HCT116 (cell line): ENCODE measurements around the gene RPL36A. TPM values are rescaled to one million over a fixed set of nuclear protein-coding genes. Genes with fewer than 3 reads are reported as not detected.
A peak's percentile ranks its signal among the peaks of the same experiment; 100 is the strongest.

ENCODE experiments used
- ATAC-seq: fragments of 200-7000 bp; cut with Tn5 transposase; 2 replicates; pipeline ENCODE4 v1.9.1; 2020; ENCODE audit warnings: mild to moderate bottlenecking, moderate library complexity
- BruUV-seq: library from RNA; stranded (reverse); fragments of 400-500 nt; replicated peaks from 2 replicates; lab custom pipeline; 2021; lab: Mats Ljungman, UMichigan
- CTCF ChIA-PET: fragments of 300-600 bp; sonication (Branson Sonifier 250); formaldehyde crosslinking; loops from one replicate; lab custom pipeline; 2021; ENCODE audit warnings: antibody characterized with exemption; lab: Charles Lee
- POLR2A ChIA-PET: fragments of 300-600, 350-600 bp; sonication (Branson Sonifier 250); formaldehyde crosslinking; loops from one replicate; lab custom pipeline; 2021; ENCODE audit warnings: antibody characterized with exemption; lab: Charles Lee
- RAD21 ChIA-PET, 2 experiments: fragments of 300-600 bp; sonication (Branson Sonifier 250); formaldehyde crosslinking; loops; one replicate each; lab custom pipeline; 2023; ENCODE audit warnings: low total read pairs in 2 of 2; ENCODE audit not compliant: uncharacterized antibody in 2 of 2, unreplicated experiment in 2 of 2, low non-redundant PET in 1 of 2; lab: Charles Lee
- DNase-seq: peaks from one replicate; pipeline ENCODE4 v3.0.0-alpha.2; 2010; ENCODE audit warnings: low read depth, low spot score
- H2AFZ ChIP-seq: fragments of 200-600 bp; shearing (Covaris generic), sonication (generic); 2 replicates; pipeline ENCODE4 v1.6.1; 2017; ENCODE audit warnings: low read depth, mixed run types, mixed read lengths, antibody characterized with exemption, low read length; ENCODE audit not compliant: poor library complexity, severe bottlenecking
- H3K27ac ChIP-seq: 2 replicates; pipeline ENCODE4 v1.5.1; 2012; ENCODE audit warnings: low read depth, low read length
- H3K27me3 ChIP-seq: fragments of 200-600 bp; sonication (generic); 2 replicates; pipeline ENCODE4 v1.6.1; 2016; ENCODE audit warnings: mixed run types, low read length, mixed read lengths; ENCODE audit not compliant: insufficient read depth
- H3K36me3 ChIP-seq, 2 experiments: fragments of 200-500 bp in 1 of 2; fragments of 200-600 bp in 1 of 2; sonication (Bioruptor generic) in 1 of 2; sonication (generic) in 1 of 2; 2 replicates each; pipeline versions ENCODE4 v1.5.1 to v1.6.1; 2014 to 2016; ENCODE audit warnings: low read length in 2 of 2, inconsistent platforms in 1 of 2, mixed read lengths in 1 of 2, mixed run types in 1 of 2; ENCODE audit not compliant: insufficient read depth in 2 of 2, control insufficient read depth in 1 of 2
- H3K4me1 ChIP-seq, 2 experiments: fragments of 200-600 bp in 1 of 2; sonication (generic) in 1 of 2; 2 replicates each; pipeline versions ENCODE4 v1.5.1 to v1.6.1; 2012 to 2017; ENCODE audit warnings: low read length in 2 of 2, inconsistent platforms in 1 of 2, mild to moderate bottlenecking in 1 of 2, mixed read lengths in 1 of 2, mixed run types in 1 of 2, moderate library complexity in 1 of 2; ENCODE audit not compliant: insufficient read depth in 2 of 2, control insufficient read depth in 1 of 2
- H3K4me2 ChIP-seq: fragments of 200-600 bp; sonication (generic); 2 replicates; pipeline ENCODE4 v1.6.1; 2017; ENCODE audit warnings: mixed run types, low read length, mixed read lengths
- H3K4me3 ChIP-seq, 2 experiments: fragments of 200-600 bp in 1 of 2; sonication (generic) in 1 of 2; replicated peaks in 1 of 2; 2 replicates each; pipeline ENCODE4 v1.5.1; 2011 to 2016; ENCODE audit warnings: low read length in 2 of 2, control low read depth in 1 of 2, low read depth in 1 of 2, mild to moderate bottlenecking in 1 of 2, mixed read lengths in 1 of 2, mixed run types in 1 of 2
- H3K79me2 ChIP-seq: fragments of 200-600 bp; sonication (generic); 2 replicates; pipeline ENCODE4 v1.6.1; 2017; ENCODE audit warnings: mild to moderate bottlenecking, mixed run types, low read length, moderate library complexity, mixed read lengths; ENCODE audit not compliant: insufficient read depth
- H3K9ac ChIP-seq: fragments of 200-600 bp; sonication (generic); 2 replicates; pipeline ENCODE4 v1.6.1; 2016; ENCODE audit warnings: low read length, mixed read lengths
- H3K9me2 ChIP-seq: fragments of 200-600 bp; sonication (generic), shearing (Covaris generic); 2 replicates; pipeline ENCODE4 v1.6.1; 2017; ENCODE audit warnings: mixed run types, mild to moderate bottlenecking, moderate library complexity; ENCODE audit not compliant: insufficient read depth
- H3K9me3 ChIP-seq, 2 experiments: fragments of 200-500 bp in 1 of 2; fragments of 200-600 bp in 1 of 2; sonication (Bioruptor generic) in 1 of 2; sonication (generic) in 1 of 2; 2 replicates each; pipeline ENCODE4 v1.6.1; 2014 to 2017; ENCODE audit warnings: low read length in 2 of 2, mixed read lengths in 2 of 2, inconsistent platforms in 1 of 2, low read depth in 1 of 2, mild to moderate bottlenecking in 1 of 2, mixed run types in 1 of 2, moderate library complexity in 1 of 2; ENCODE audit not compliant: control insufficient read depth in 1 of 2, insufficient read depth in 1 of 2
- H4K20me1 ChIP-seq: fragments of 200-600 bp; sonication (generic), shearing (Covaris generic); 2 replicates; pipeline ENCODE4 v1.6.1; 2017; ENCODE audit warnings: mixed run types, mild to moderate bottlenecking, moderate library complexity; ENCODE audit not compliant: insufficient read depth
- CEBPB ChIP-seq: IDR thresholded peaks from 2 replicates; pipeline ENCODE4 v1.6.1; 2012; ENCODE audit warnings: low read depth
- EZH2 ChIP-seq: fragments of 200-600 bp; sonication (generic); IDR thresholded peaks from 2 replicates; pipeline ENCODE4 v1.6.1; 2017; ENCODE audit warnings: antibody characterized with exemption, mixed run types
- FOSL1 ChIP-seq: IDR thresholded peaks from 2 replicates; pipeline ENCODE4 v1.6.1; 2012; ENCODE audit warnings: low read depth
- JUND ChIP-seq: IDR thresholded peaks from 2 replicates; pipeline ENCODE4 v1.6.1; 2012
- RAD21 ChIP-seq: IDR thresholded peaks from 2 replicates; pipeline ENCODE4 v1.6.1; 2012; ENCODE audit warnings: low read depth, mild to moderate bottlenecking
- SIN3A ChIP-seq: IDR thresholded peaks from 2 replicates; pipeline ENCODE4 v1.6.1; 2012; ENCODE audit warnings: low read depth
- YY1 ChIP-seq: IDR thresholded peaks from 2 replicates; pipeline ENCODE4 v1.6.1; 2011; ENCODE audit warnings: low read length, low read depth, moderate library complexity, mild to moderate bottlenecking; ENCODE audit not compliant: insufficient replicate concordance; ENCODE audit errors: extremely low read depth
- intact Hi-C: fragments of 100-400 bp; cut with micrococcal nuclease; formaldehyde crosslinking; loops from 2 replicates; pipeline ENCODE4 v1.10.0; 2022
- total RNA-seq: library from RNA; stranded (reverse); gene quantifications from one replicate; pipeline ENCODE4 v1.2.1, GENCODE V29; 2021; ENCODE audit not compliant: unreplicated experiment
- TF ChIP-seq, protein P1 (sequence below), 3 experiments: fragments of 200-600 bp in 1 of 3; sonication (generic) in 1 of 3; IDR thresholded peaks in 2 of 3; conservative IDR thresholded peaks in 1 of 3; 2 replicates each; pipeline ENCODE4 v1.5.1; 2012 to 2017; ENCODE audit warnings: low read depth in 2 of 3, low read length in 2 of 3, antibody characterized with exemption in 1 of 3, borderline replicate concordance in 1 of 3, control low read depth in 1 of 3, mild to moderate bottlenecking in 1 of 3, mixed read lengths in 1 of 3, mixed run types in 1 of 3, moderate library complexity in 1 of 3; ENCODE audit not compliant: insufficient read depth in 1 of 3

The RPL36A gene
- total RNA-seq, 1 experiment from 2014 or later: 360 TPM

DNA sequence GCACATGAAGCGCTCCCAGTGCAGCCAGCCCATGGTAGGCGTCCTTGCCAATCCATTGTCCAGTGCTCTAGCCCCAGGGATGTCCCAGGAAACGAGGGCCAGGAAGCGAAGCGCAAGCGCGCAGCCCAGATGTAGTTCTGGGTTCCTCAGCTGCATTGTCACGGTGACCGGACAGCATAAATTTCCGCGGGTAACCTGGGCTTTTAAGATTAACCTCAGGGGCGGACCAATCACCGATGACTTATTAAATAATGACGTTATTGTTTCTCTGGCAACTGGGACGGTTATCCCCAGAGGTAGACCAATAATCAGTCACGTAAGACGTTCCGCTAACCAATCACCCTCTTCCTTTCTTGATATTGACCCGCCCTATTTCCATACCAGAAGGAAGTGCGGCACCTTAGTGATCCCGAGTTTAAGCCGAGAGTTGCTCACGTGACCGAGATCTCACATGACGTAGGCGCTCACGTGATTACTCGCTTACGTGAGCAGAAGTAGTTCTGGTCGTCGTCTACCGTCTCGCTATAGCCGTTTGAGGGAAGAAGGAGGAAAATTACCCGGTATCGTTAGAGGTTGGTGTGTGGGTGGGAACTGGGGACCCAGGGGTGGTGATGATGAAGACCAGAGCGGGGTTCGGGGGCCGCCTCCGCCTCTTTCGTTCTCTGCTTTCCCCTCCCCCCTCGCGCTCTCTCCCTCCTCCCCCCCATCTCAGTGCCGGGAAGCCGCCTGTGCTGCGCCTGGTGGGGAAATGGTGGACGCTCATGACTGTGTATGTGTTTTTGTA lies 17.1 kb downstream of the RPL36A start, which contains the start of the genes GLA and HNRNPH2 (continued):
- TF ChIP-seq, protein P1, sequence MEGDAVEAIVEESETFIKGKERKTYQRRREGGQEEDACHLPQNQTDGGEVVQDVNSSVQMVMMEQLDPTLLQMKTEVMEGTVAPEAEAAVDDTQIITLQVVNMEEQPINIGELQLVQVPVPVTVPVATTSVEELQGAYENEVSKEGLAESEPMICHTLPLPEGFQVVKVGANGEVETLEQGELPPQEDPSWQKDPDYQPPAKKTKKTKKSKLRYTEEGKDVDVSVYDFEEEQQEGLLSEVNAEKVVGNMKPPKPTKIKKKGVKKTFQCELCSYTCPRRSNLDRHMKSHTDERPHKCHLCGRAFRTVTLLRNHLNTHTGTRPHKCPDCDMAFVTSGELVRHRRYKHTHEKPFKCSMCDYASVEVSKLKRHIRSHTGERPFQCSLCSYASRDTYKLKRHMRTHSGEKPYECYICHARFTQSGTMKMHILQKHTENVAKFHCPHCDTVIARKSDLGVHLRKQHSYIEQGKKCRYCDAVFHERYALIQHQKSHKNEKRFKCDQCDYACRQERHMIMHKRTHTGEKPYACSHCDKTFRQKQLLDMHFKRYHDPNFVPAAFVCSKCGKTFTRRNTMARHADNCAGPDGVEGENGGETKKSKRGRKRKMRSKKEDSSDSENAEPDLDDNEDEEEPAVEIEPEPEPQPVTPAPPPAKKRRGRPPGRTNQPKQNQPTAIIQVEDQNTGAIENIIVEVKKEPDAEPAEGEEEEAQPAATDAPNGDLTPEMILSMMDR (IDR thresholded peaks at IDR 0.05 in 2 of 3, conservative IDR thresholded peaks at IDR 0.05 in 1 of 3; ENCODE audit: borderline replicate concordance in 1 of 3, insufficient read depth in 1 of 3, low read depth in 2 of 3, low read length in 2 of 3): peak in 1 of 3 experiments; percentile 12; a peak in 1 of 6 replicates
- TF ChIP-seq EZH2 (no peak), RAD21 (no peak), SIN3A (peak; percentile 63; the same call in 1 of the 2 replicates)

DNA sequence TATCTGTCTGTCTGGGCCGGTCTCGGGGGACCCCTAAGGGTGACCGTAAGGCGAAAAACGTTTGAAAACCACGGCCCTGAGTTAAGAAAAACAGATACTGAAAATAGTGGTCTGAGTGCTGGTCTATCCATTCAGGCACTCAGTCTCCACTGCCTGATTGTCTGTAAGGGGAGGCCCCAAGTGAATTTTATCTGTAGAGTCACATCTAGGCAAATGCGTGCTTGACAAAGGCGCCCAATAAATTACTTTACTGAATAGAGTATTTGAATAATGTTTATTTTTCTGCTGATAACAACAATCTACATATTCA lies 17.7 kb downstream of the RPL36A start:
- DNase-seq: no peak
- BruUV-seq: TSS peak; percentile 68
- ChIA-PET RAD21 (no interaction called here), CTCF (no interaction called here), POLR2A (no interaction called here)
- Histone ChIP-seq H3K9me3 (no peaks in the 10 kb centered on the region), H3K9me2 (no peaks in the 10 kb centered on the region), H2AFZ (no peak overlapping the region), H3K4me1 (0 out of 4 replicates have a peak, but pooled peaks cover 0 to 3% of the 10 kb centered on the region in 2 experiments), H3K4me2 (peak overlapping the region; percentile 80), H4K20me1 (no peaks in the 10 kb centered on the region), H3K36me3 (peaks cover 3 to 8% of the 10 kb centered on the region in 2 experiments; a peak in 3 of 4 replicates), H3K4me3 (peak overlapping the region; percentile 54 to 90), H3K27me3 (no peaks in the 10 kb centered on the region), H3K27ac (peak overlapping the region; percentile 71), H3K79me2 (peaks cover 81% of the 10 kb centered on the region), H3K9ac (peak overlapping the region; percentile 91)
- intact Hi-C loops: no loop called here
- peak; percentile 29 for ATAC-seq
- TF ChIP-seq, protein P1 (IDR thresholded peaks at IDR 0.05 in 2 of 3, conservative IDR thresholded peaks at IDR 0.05 in 1 of 3; ENCODE audit: borderline replicate concordance in 1 of 3, insufficient read depth in 1 of 3, low read depth in 2 of 3, low read length in 2 of 3): no peak
- TF ChIP-seq FOSL1 (no peak), YY1 (no peak), JUND (no peak), CEBPB (no peak), SIN3A (no peak)
